LNCAP (cell line): Measurements from ENCODE around the gene KLK1.

Source experiments
- TF ChIP-seq, protein P1 (sequence below): fragments of 450-650 bp; IDR thresholded peaks from 2 replicates; pipeline ENCODE4 v1.5.1; 2017; ENCODE audit warnings: mild to moderate bottlenecking

Gene KLK1

DNA sequence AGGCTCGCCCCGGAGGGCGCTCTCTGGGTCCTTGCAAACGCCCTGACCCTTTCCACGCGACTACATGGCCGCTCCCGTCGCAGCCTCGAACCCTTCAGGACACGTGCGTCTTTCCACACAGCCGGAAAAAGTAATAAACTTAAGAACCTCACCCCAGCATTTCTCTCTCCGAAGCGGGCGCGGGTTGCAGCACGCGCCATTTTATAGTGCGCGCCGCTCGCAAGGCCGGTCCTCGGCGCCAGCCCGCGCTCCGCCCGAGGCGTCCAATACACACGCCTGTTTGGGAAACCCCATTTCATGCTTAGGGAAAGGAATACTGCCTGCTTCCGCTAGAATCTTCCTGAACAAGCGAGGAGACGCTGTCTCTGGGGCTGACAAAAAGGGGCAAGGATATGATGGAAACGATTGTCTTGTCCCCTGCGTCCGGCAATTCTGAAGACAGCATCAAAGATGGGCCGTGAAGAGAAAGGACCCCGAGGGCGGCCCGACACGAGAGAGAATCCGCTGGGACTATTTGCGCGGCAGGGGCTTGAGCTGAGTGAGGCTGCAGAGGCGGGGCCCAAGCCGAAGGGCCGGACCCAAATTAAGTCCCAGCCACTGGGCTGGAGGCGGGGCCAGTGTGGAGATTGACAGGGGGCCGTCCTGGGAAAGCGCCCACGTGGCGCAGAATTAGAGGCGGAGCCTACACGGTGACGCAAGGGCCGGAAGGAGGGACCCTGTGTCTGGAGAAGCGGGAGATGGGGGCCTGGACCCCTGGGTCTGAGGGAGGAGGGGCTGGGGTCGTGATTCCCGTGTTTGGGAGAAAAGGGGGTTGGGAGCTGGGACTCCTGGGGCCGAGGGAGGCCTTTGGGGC is 18.9 kb downstream of the KLK1 start:
- TF ChIP-seq, protein P1, sequence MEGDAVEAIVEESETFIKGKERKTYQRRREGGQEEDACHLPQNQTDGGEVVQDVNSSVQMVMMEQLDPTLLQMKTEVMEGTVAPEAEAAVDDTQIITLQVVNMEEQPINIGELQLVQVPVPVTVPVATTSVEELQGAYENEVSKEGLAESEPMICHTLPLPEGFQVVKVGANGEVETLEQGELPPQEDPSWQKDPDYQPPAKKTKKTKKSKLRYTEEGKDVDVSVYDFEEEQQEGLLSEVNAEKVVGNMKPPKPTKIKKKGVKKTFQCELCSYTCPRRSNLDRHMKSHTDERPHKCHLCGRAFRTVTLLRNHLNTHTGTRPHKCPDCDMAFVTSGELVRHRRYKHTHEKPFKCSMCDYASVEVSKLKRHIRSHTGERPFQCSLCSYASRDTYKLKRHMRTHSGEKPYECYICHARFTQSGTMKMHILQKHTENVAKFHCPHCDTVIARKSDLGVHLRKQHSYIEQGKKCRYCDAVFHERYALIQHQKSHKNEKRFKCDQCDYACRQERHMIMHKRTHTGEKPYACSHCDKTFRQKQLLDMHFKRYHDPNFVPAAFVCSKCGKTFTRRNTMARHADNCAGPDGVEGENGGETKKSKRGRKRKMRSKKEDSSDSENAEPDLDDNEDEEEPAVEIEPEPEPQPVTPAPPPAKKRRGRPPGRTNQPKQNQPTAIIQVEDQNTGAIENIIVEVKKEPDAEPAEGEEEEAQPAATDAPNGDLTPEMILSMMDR: no peak

DNA sequence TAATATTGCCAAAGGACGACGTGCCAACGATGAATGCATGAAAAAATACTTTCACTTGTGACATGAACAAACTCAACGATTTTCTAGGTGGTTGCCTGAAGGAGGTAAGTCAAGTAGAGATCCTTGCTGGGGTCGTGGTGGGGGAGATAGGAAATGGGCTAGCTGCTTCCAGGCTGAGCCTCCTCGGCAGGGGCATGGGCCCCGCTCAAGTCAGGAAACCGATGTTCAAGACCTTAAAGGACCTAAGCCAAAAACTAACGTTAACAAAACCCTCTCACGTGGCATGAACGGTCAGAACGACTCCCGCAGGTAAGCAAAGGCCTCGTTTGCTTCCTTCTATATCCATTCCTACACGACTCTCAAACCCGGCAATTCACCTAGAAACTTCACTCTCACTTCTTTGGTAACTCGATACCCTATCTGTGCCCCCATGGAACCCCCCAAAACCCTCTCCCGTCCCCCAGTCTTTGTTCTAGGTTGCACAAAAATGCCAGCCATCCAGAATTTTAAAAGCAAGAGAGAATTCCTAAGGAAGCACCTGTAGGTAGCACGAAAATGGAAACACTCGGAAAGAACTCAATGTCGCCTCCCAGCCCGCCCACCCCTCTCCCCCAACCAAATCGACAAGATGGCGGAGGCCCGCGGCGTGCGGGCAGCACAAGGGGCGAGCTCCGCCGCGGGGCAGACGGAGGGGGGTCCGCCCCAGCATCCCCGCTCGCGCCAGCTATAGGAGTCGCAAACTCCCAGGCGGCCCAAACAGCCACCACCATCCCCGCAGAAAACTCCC is 19.8 kb downstream of the KLK1 start:
- TF ChIP-seq, protein P1: no peak

DNA sequence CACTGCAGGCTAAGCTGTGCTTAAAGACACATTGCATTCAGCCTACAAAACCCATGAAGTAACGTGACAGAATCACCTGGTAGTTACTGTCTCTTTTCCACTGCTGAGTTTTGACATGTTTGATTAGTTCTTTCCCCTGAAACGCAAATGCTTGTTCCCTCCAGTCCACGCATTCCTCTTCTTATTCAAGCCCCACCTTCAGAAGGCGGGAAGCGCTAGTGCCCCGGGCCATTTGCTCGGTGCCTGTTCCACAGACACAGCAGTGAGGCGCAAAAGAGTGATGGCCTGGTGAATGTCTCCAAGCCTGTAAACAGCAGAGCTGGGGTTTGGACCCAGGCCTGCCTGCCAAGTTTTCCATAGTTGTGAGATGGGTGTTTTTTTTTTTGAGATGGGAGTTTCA is 22.5 kb downstream of the KLK1 start:
- TF ChIP-seq, protein P1: no peak

DNA sequence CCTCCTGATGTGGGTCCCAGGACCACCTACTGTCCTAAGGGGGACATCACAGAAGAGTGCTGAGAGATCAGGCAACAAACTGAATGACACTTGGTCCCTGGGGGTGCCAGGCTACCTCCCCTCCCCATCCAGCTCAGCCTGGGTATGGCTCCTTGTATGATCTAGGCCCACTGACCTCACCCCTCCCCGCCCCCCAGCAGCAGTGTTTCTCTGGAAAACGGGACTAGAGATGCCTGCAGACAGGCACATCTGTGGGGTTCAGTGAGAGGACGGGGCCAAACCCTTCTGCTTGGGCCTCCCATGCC is 24.1 kb downstream of the KLK1 start:
- TF ChIP-seq, protein P1: no peak

DNA sequence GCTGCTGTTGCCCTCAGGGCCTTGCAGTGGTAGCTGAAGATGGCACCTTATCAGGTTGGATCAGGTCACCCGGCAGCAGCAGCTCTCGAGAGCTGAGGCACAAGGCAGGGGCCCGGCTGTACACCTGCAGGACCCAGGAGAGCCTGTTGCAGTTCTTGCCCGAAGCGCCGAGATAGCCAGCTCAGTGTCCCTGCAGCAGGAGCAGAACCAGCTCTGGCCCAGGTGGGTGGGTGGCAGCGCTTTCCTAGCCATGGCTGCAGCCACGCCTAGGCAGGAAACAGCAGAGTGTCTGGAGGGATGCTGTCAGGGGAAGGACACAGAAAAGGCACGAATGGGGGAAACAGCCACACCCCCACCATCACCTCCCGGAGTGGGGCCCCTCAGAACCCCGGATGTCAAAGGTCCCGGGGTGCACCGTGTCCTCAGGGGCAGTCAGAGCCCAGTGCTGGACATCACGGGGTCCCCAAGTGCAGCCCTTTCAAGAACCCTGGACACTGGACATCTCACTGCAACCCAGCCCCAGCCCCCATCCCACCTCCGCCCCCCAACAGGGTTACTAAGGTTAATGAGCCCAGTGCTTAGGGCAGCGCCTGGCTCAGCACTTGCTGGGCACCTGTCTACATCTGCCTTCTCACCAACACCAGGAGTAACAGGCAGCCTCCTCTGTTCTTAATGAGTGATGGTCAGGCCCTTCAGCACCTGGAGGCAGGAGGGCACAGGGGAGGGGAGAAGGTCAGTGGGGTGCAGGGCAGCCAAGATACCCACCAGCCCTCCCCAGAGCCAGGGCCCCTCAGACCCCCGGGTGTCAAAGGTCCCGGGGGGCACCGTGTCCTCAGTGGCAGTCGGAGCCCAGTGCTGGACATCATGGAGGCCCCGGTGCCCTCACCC is 24.7 kb downstream of the KLK1 start:
- TF ChIP-seq, protein P1: no peak

DNA sequence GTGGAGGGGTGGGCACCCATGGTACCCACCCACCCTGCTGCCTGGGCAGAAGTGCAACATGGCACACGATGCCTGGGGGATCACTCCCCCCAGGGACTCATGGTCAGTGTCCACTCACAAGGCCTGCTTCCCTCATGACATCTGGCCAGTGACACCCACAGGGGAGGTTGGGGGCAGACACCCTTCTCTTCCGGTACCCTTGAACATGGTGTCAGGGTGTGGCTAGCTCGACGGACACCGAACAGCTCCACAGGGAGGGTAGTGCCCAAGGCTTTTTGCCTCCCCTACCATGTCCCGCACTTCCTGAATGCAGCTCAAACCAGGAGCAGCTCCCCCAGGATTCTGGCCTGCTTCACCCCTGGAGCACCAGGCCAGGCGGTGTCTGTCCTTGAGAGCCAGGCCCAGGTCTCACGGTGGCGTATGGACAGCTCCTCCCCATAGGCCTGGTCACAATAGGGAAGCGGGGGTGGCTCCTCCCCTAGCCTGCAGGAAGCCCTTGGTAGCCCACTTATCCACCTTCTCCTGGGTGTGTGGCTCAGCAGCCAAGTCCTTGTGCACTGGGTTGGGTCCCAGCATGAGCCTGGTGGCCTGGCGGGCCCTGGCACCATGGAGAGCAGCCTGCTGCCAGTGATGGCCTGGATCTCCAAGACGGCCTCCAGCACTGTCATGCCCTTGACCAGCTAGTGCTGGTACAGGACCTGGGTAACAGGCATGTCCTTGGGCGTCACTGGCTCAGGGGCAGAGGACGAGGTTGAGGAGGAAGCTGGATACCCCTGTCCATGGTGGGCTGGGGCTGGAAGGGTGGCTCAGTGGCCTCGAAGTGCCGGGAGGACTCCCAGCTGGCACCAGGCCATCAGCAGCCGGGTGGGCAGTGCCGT is 25.6 kb downstream of the KLK1 start:
- TF ChIP-seq, protein P1: no peak
